ENCODE data around the gene FOXP3. TPM values are rescaled to one million over a fixed set of nuclear protein-coding genes. Genes with fewer than 3 reads are reported as not detected.

The FOXP3 gene
- total RNA-seq, 1 donor from 2014 or later = not detected

- ATAC-seq (no peak), DNase-seq (no peak)
- intact Hi-C loops (cut with micrococcal nuclease) = no loop called here
These were observed 8.1 kb downstream of the FOXP3 start for GRCh38 chrX:49256268-49256995.

GRCh38 chrX:49254639-49255038 lies 9.9 kb downstream of the FOXP3 start:
- ATAC-seq (no peak), DNase-seq (no peak)
- intact Hi-C loops (cut with micrococcal nuclease) = no loop called here

- DNase-seq (no peak), ATAC-seq (no peak)
- intact Hi-C loops (cut with micrococcal nuclease) = no loop called here
These were observed 13.2 kb downstream of the FOXP3 start for GRCh38 chrX:49251325-49251724.

GRCh38 chrX:49250578-49250977 lies 13.9 kb downstream of the FOXP3 start:
- no peak for DNase-seq
- no peak for ATAC-seq
- intact Hi-C loops (cut with micrococcal nuclease) = no loop called here

- no peak for DNase-seq
- ATAC-seq = no peak
- intact Hi-C loops (cut with micrococcal nuclease) = no loop called here
These were observed 14.4 kb downstream of the FOXP3 start for GRCh38 chrX:49250066-49250465.

GRCh38 chrX:49249616-49250015 lies 14.9 kb downstream of the FOXP3 start:
- ATAC-seq = no peak
- intact Hi-C loops (cut with micrococcal nuclease) = no loop called here

GRCh38 chrX:49249071-49249470 lies 15.4 kb downstream of the FOXP3 start:
- no peak for DNase-seq
- intact Hi-C loops (cut with micrococcal nuclease) = no loop called here
- no peak for ATAC-seq

More at GRCh38 chrX:49249616-49250015, 14.9 kb downstream of the FOXP3 start:
- DNase-seq = no peak

GRCh38 chrX:49247916-49248811 lies 16.3 kb downstream of the FOXP3 start:
- no peak for DNase-seq
- ATAC-seq = no peak
- intact Hi-C loops (cut with micrococcal nuclease) = no loop called here

GRCh38 chrX:49247346-49247745 lies 17.2 kb downstream of the FOXP3 start:
- DNase-seq (no peak), ATAC-seq (no peak)
- intact Hi-C loops (cut with micrococcal nuclease) = no loop called here

GRCh38 chrX:49246541-49246940 lies 18.0 kb downstream of the FOXP3 start:
- no peak for DNase-seq
- no peak for ATAC-seq
- intact Hi-C loops (cut with micrococcal nuclease) = no loop called here

- DNase-seq = no peak
- no peak for ATAC-seq
- intact Hi-C loops (cut with micrococcal nuclease) = no loop called here
These were observed 20.3 kb downstream of the FOXP3 start for GRCh38 chrX:49244207-49244606.

- ATAC-seq (no peak), DNase-seq (no peak)
- intact Hi-C loops (cut with micrococcal nuclease) = no loop called here
These were observed 21.3 kb downstream of the FOXP3 start for GRCh38 chrX:49243166-49243565.

- intact Hi-C loops (cut with micrococcal nuclease) = no loop called here
- DNase-seq = no peak
- no peak for ATAC-seq
These were observed 21.9 kb downstream of the FOXP3 start for GRCh38 chrX:49242545-49243066.

GRCh38 chrX:49238735-49239134 lies 25.8 kb downstream of the FOXP3 start:
- intact Hi-C loops (cut with micrococcal nuclease) = no loop called here
- no peak for ATAC-seq
- DNase-seq = no peak

- intact Hi-C loops (cut with micrococcal nuclease) = no loop called here
- peak; percentile 12 for ATAC-seq
- no peak for DNase-seq
These were observed 27.4 kb downstream of the FOXP3 start for GRCh38 chrX:49237060-49237459.

GRCh38 chrX:49233887-49234555 lies 30.5 kb downstream of the FOXP3 start:
- DNase-seq (peak; percentile 31), ATAC-seq (no peak)
- intact Hi-C loops (cut with micrococcal nuclease) = no loop called here

GRCh38 chrX:49233176-49233575 lies 31.3 kb downstream of the FOXP3 start, which contains the start of gene CACNA1F:
TSS of gene CACNA1F (minus strand) at chrX:49233340. CDS start at chrX:49233309, 31 bp downstream.
- ATAC-seq = no peak
- intact Hi-C loops (cut with micrococcal nuclease) = no loop called here
- DNase-seq = no peak

GRCh38 chrX:49232525-49232924 lies 32.0 kb downstream of the FOXP3 start:
- intact Hi-C loops (cut with micrococcal nuclease) = no loop called here
- ATAC-seq (no peak), DNase-seq (no peak)

GRCh38 chrX:49231333-49232000 lies 33.0 kb downstream of the FOXP3 start:
- DNase-seq (no peak), ATAC-seq (no peak)
- intact Hi-C loops (cut with micrococcal nuclease) = no loop called here

Data from left ventricle myocardium superior (tissue), 1 donor.